Trophoblast cell (in vitro differentiated cells and primary cell): ENCODE results near the gene HMGCL.
A peak's percentile ranks its signal among the peaks of the same experiment; 100 is the strongest.

Experiments
- DNase-seq, 2 donors: peaks; one replicate each; pipeline ENCODE4 v3.0.0-alpha.2; 2016
- H2AFZ ChIP-seq: 2 replicates; pipeline ENCODE4 v1.6.1; 2013; ENCODE audit warnings: low read length, moderate library complexity, mild to moderate bottlenecking; ENCODE audit not compliant: insufficient read depth, poor library complexity
- H2AK5ac ChIP-seq: 2 replicates; pipeline ENCODE4 v1.6.1; 2013; ENCODE audit warnings: mild to moderate bottlenecking, low read length
- H2BK120ac ChIP-seq: 2 replicates; pipeline ENCODE4 v1.6.1; 2013; ENCODE audit warnings: low read length, mild to moderate bottlenecking, moderate library complexity; ENCODE audit not compliant: insufficient read depth, poor library complexity
- H2BK12ac ChIP-seq: 2 replicates; pipeline ENCODE4 v1.6.1; 2013; ENCODE audit warnings: mild to moderate bottlenecking, low read length, moderate library complexity
- H2BK5ac ChIP-seq: 2 replicates; pipeline ENCODE4 v1.6.1; 2013; ENCODE audit warnings: low read length, low read depth, moderate library complexity, mild to moderate bottlenecking; ENCODE audit not compliant: poor library complexity
- H3K14ac ChIP-seq: 2 replicates; pipeline ENCODE4 v1.6.1; 2013; ENCODE audit warnings: mild to moderate bottlenecking, low read length
- H3K18ac ChIP-seq: 2 replicates; pipeline ENCODE4 v1.6.1; 2013; ENCODE audit warnings: mild to moderate bottlenecking, low read length
- H3K23ac ChIP-seq: 2 replicates; pipeline ENCODE4 v1.6.1; 2013; ENCODE audit warnings: low read length
- H3K27ac ChIP-seq: 2 replicates; pipeline ENCODE4 v1.5.1; 2013; ENCODE audit warnings: low read depth, mild to moderate bottlenecking, inconsistent platforms, low read length, moderate library complexity
- H3K27me3 ChIP-seq: 2 replicates; pipeline ENCODE4 v1.6.1; 2013; ENCODE audit warnings: inconsistent platforms, mild to moderate bottlenecking, low read length, moderate library complexity; ENCODE audit not compliant: insufficient read depth
- H3K36me3 ChIP-seq, 2 experiments: 1 replicate in 1 of 2; 2 replicates in 1 of 2; pipeline ENCODE4 v1.6.1; 2013; ENCODE audit warnings: low read length in 2 of 2, mild to moderate bottlenecking in 2 of 2, moderate library complexity in 1 of 2; ENCODE audit not compliant: insufficient read depth in 2 of 2, control insufficient read depth in 1 of 2
- H3K4ac ChIP-seq: 2 replicates; pipeline ENCODE4 v1.6.1; 2013; ENCODE audit warnings: low read depth, mild to moderate bottlenecking, low read length, moderate library complexity
- H3K4me1 ChIP-seq, 2 experiments: 1 replicate in 1 of 2; 2 replicates in 1 of 2; pipeline ENCODE4 v1.6.1; 2013; ENCODE audit warnings: low read length in 2 of 2, mild to moderate bottlenecking in 2 of 2, moderate library complexity in 1 of 2; ENCODE audit not compliant: insufficient read depth in 2 of 2, control insufficient read depth in 1 of 2
- H3K4me2 ChIP-seq: 2 replicates; pipeline ENCODE4 v1.6.1; 2013; ENCODE audit warnings: inconsistent platforms, mild to moderate bottlenecking, low read length, moderate library complexity
- H3K4me3 ChIP-seq: 2 replicates; pipeline ENCODE4 v1.5.1; 2013; ENCODE audit warnings: mild to moderate bottlenecking, low read depth, low read length, inconsistent platforms
- H3K79me1 ChIP-seq: one replicate; pipeline ENCODE4 v1.6.1; 2013; ENCODE audit warnings: low read length
- H3K79me2 ChIP-seq: 2 replicates; pipeline ENCODE4 v1.6.1; 2013; ENCODE audit warnings: low read length, mild to moderate bottlenecking; ENCODE audit not compliant: control insufficient read depth, insufficient read depth, poor library complexity
- H3K9ac ChIP-seq: 2 replicates; pipeline ENCODE4 v1.6.1; 2013; ENCODE audit warnings: mild to moderate bottlenecking, low read length
- H3K9me3 ChIP-seq: 2 replicates; pipeline ENCODE4 v1.6.1; 2013; ENCODE audit warnings: low read depth, mild to moderate bottlenecking, control low read depth, inconsistent platforms, low read length; ENCODE audit not compliant: insufficient read depth
- H4K12ac ChIP-seq: 2 replicates; pipeline ENCODE4 v1.6.1; 2013; ENCODE audit warnings: low read depth, mild to moderate bottlenecking, low read length, moderate library complexity
- H4K8ac ChIP-seq: 2 replicates; pipeline ENCODE4 v1.6.1; 2013; ENCODE audit warnings: low read depth, mild to moderate bottlenecking, low read length, moderate library complexity
- H4K91ac ChIP-seq: one replicate; pipeline ENCODE4 v1.6.1; 2013; ENCODE audit warnings: low read depth, mild to moderate bottlenecking, low read length, moderate library complexity
- WGBS: extraction: QIAGEN DNeasy Blood & Tissue Kit; methylation state at CpG from one replicate; pipeline ENCODE4 v1.1.7; 2013; ENCODE audit warnings: missing lambda C conversion rate; ENCODE audit not compliant: insufficient read length, insufficient coverage; ENCODE audit errors: extremely low coverage; 5-methylcytosine and 5-hydroxymethylcytosine counted together

The HMGCL gene

DNA sequence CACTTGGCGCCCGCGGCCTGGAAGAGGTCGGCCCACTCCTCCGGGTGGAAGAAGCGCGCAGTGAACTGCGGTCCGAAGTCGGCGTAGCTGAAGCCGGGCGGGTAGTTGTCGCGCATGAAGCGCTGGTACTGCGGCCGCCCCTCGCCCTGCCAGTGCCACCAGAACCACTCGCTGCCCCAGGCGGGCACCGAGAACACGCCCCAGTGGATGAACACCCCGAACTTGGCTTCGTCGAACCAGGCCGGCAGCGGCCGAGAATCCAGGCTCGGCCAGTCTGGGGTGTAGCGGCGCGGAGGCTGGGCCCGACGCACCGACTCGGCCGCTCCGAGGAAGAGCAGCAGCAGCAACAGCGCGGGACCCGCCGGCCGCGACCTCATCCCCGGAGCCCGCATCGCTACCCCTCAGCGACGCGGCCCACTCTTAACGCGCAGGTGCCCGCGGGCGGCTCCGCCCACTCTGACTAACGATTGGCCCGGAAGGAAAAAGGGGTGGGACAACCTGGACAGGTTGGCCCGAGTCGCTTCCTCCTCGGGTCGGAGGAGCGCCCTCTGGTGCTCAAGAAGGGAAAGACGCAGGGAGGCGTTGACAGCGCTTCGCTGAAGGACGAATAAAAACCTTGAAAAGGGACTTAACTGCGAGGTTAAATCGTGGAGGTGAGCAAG lies 42.8 kb upstream of the HMGCL start, which contains the start of gene FUCA1:
Gene FUCA1 (minus strand): TSS at position 396 of the 662 bp plus-strand sequence. CDS start 4 bp downstream, at position 392.
- Histone ChIP-seq H3K23ac (no peak within 1 kb of the TSS), H3K79me1 (peaks cover 4% of the 10 kb centered on the region), H3K4ac (no peak within 1 kb of the TSS), H3K4me3 (peak within 1 kb of the TSS; percentile 86), H4K8ac (peak within 1 kb of the TSS; percentile 71), H3K79me2 (no peaks in the 10 kb centered on the region), H3K27me3 (peaks cover 6% of the 10 kb centered on the region), H3K27ac (no peak within 1 kb of the TSS), H3K4me2 (peak within 1 kb of the TSS; percentile 95), H2BK120ac (no peak within 1 kb of the TSS), H3K9ac (no peak within 1 kb of the TSS), H3K9me3 (no peaks in the 10 kb centered on the region), H2AK5ac (no peak within 1 kb of the TSS), H3K36me3 (no peaks in the 10 kb centered on the region), H2BK5ac (no peak within 1 kb of the TSS), H3K4me1 (peaks cover 2 to 6% of the 10 kb centered on the region in 2 experiments), H3K14ac (peak within 1 kb of the TSS; percentile 20), H4K91ac (no peak within 1 kb of the TSS), H2BK12ac (no peak within 1 kb of the TSS), H2AFZ (peak within 1 kb of the TSS; percentile 83), H4K12ac (no peak within 1 kb of the TSS), H3K18ac (no peak within 1 kb of the TSS)
- WGBS = no CpG with 5 or more reads among the region's 71 CpGs
- DNase-seq = peak; percentile 95 to 100

GRCh38 chr1:23867542-23867894 lies 42.3 kb upstream of the HMGCL start:
- Histone ChIP-seq H3K14ac (no peak overlapping the region), H3K4me1 (peaks cover 2 to 6% of the 10 kb centered on the region in 2 experiments), H3K4me2 (peak overlapping the region; percentile 95), H2BK12ac (no peak overlapping the region), H2BK5ac (no peak overlapping the region), H3K27ac (no peak overlapping the region), H3K4ac (no peak overlapping the region), H3K4me3 (peak overlapping the region; percentile 86), H3K9me3 (no peaks in the 10 kb centered on the region), H3K79me2 (no peaks in the 10 kb centered on the region), H2AK5ac (no peak overlapping the region), H3K36me3 (no peaks in the 10 kb centered on the region), H4K8ac (no peak overlapping the region), H4K12ac (no peak overlapping the region), H3K9ac (no peak overlapping the region), H4K91ac (no peak overlapping the region), H2AFZ (peak overlapping the region; percentile 83), H3K18ac (no peak overlapping the region), H2BK120ac (no peak overlapping the region), H3K79me1 (peaks cover 4% of the 10 kb centered on the region), H3K27me3 (peaks cover 6% of the 10 kb centered on the region), H3K23ac (no peak overlapping the region)
- no peak for DNase-seq
- WGBS = no CpG with 5 or more reads among the region's 17 CpGs

DNA sequence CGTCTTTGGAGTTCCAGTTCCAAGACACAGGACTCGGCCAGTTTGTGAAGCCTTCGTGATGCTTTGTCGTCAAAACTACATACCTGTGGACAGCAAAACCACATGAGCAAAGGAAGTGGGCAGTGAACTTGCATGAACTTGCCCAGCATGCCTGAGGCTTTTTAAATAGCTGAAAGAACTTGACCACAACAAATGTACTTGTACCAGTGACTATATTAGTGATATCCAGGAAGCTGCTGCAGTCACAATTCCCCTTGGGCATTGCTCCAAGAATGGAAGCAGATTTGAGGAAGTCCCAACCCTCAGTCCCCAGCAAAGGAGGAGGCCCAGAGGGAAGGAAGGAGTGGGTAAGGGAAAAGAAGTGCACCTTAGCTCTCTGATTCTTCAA lies 40.3 kb upstream of the HMGCL start:
- no peak overlapping the region for H3K9ac ChIP-seq
- H3K9me3 ChIP-seq = no peaks in the 10 kb centered on the region
- peaks cover 4% of the 10 kb centered on the region for H3K79me1 ChIP-seq
- H3K27me3 ChIP-seq = peaks cover 6% of the 10 kb centered on the region
- H3K14ac ChIP-seq = no peak overlapping the region
- peaks cover 2 to 6% of the 10 kb centered on the region in 2 experiments for H3K4me1 ChIP-seq
- no peak overlapping the region for H4K12ac ChIP-seq
- no peaks in the 10 kb centered on the region for H3K36me3 ChIP-seq
- no peak overlapping the region for H3K18ac ChIP-seq
- H3K27ac ChIP-seq = no peak overlapping the region
- H3K79me2 ChIP-seq = no peaks in the 10 kb centered on the region
- no peak overlapping the region for H3K4ac ChIP-seq
- no peak overlapping the region for H3K4me3 ChIP-seq
- H2BK12ac ChIP-seq = no peak overlapping the region
- no CpG with 5 or more reads among the region's 4 CpGs for WGBS
- peak; percentile 37 to 39 for DNase-seq
- no peak overlapping the region for H2BK120ac ChIP-seq
- H4K8ac ChIP-seq = no peak overlapping the region
- peak overlapping the region; percentile 18 for H2AFZ ChIP-seq
- no peak overlapping the region for H3K4me2 ChIP-seq
- no peak overlapping the region for H3K23ac ChIP-seq
- no peak overlapping the region for H2AK5ac ChIP-seq
- no peak overlapping the region for H2BK5ac ChIP-seq
- no peak overlapping the region for H4K91ac ChIP-seq

- H3K14ac ChIP-seq = no peak overlapping the region
- DNase-seq = no peak
- H4K12ac ChIP-seq = no peak overlapping the region
- no peak overlapping the region for H2BK12ac ChIP-seq
- H3K27ac ChIP-seq = no peak overlapping the region
- H3K4ac ChIP-seq = no peak overlapping the region
- peak overlapping the region; percentile 18 for H2AFZ ChIP-seq
- H3K4me2 ChIP-seq = no peak overlapping the region
- no peaks in the 10 kb centered on the region for H3K79me2 ChIP-seq
- H4K91ac ChIP-seq = no peak overlapping the region
- H3K4me3 ChIP-seq = no peak overlapping the region
- no peaks in the 10 kb centered on the region for H3K9me3 ChIP-seq
- H3K18ac ChIP-seq = no peak overlapping the region
- H3K79me1 ChIP-seq = peaks cover 4% of the 10 kb centered on the region
- H3K9ac ChIP-seq = no peak overlapping the region
- WGBS = no CpG with 5 or more reads among the region's 13 CpGs
- H2BK120ac ChIP-seq = no peak overlapping the region
- H4K8ac ChIP-seq = no peak overlapping the region
- peaks cover 2 to 6% of the 10 kb centered on the region in 2 experiments for H3K4me1 ChIP-seq
- no peak overlapping the region for H2BK5ac ChIP-seq
- no peaks in the 10 kb centered on the region for H3K36me3 ChIP-seq
- H3K23ac ChIP-seq = no peak overlapping the region
- peaks cover 6% of the 10 kb centered on the region for H3K27me3 ChIP-seq
- no peak overlapping the region for H2AK5ac ChIP-seq
Measured at GRCh38 chr1:23864801-23865542, 39.7 kb upstream of the HMGCL start.
